ENCODE results near the gene DSCAM. TPM values are rescaled to one million over a fixed set of nuclear protein-coding genes. Genes with fewer than 3 reads are reported as not detected.

The DSCAM gene
- total RNA-seq, 2 donors from 2014 or later: 0.05 TPM; not detected in 1

DNA sequence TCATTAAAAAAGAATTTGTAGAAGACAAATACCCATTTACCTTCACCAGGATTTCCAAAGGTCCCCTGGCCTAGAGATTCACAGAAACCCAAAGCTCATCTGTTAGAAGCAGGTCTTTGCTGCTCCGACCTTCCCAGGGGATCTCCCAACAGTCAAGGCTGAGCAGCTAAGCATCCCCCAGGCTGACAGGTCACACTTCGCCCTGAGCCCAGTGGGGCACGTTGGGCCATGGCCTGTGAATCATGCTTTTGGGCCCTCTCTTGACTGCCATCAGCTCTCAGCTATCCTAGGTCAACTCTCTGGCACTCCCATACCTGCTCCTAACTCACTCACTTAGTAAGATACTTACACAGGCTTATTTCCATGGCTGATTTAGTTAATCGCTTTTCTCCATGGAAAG lies 157.7 kb downstream of the DSCAM start:
- intact Hi-C loops (cut with DNase I): no loop called here
- H3K4me3 ChIP-seq: no peak overlapping the region
- DNase-seq: no peak
- TF ChIP-seq, protein P1, sequence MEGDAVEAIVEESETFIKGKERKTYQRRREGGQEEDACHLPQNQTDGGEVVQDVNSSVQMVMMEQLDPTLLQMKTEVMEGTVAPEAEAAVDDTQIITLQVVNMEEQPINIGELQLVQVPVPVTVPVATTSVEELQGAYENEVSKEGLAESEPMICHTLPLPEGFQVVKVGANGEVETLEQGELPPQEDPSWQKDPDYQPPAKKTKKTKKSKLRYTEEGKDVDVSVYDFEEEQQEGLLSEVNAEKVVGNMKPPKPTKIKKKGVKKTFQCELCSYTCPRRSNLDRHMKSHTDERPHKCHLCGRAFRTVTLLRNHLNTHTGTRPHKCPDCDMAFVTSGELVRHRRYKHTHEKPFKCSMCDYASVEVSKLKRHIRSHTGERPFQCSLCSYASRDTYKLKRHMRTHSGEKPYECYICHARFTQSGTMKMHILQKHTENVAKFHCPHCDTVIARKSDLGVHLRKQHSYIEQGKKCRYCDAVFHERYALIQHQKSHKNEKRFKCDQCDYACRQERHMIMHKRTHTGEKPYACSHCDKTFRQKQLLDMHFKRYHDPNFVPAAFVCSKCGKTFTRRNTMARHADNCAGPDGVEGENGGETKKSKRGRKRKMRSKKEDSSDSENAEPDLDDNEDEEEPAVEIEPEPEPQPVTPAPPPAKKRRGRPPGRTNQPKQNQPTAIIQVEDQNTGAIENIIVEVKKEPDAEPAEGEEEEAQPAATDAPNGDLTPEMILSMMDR (IDR thresholded peaks at IDR 0.05): no peak
- H3K27ac ChIP-seq: no peak overlapping the region
- no peaks in the 10 kb centered on the region for H3K27me3 ChIP-seq
- no peak overlapping the region for H3K9ac ChIP-seq (ENCODE audit: low read depth in 2 of 2, low read length in 2 of 2)
- no peaks in the 10 kb centered on the region for H3K9me3 ChIP-seq
- no peaks in the 10 kb centered on the region for H3K36me3 ChIP-seq
- no peaks in the 10 kb centered on the region for H3K4me1 ChIP-seq

DNA sequence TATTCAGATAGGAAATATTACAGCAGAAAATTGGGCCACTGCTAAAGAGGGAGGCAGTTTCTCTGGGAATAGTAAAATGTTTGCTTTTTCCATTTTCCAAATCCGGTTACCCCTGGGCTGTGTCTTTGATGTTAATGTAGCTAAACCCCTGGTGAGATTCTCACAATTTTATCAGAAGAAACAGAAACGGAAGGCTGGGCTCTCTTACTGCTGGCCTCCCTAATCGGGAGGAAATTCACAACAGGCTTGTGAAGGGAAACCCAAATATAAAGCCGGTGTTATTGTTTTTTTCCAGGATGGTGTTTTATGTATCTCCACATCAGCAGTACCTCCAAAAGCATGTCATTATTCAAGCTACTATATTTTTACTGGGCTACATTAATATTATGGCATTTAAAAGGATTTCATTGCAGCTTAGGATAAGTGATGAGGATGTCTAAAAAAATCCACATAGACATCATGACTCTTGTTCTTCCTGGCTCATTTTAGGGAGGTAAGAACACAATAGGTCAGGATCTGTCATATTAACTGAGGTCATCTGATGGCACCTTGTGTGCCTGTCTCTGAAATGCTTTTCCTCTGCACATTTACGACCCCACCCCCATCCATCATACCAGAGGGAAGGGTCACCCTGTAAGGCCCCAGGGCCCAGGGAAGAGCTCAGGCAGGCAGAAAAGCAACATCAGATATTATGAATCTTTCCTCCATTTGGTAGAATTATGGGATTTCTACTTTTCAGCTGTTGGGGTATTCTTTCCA lies 158.7 kb downstream of the DSCAM start:
- Histone ChIP-seq H3K9ac (ENCODE audit: low read depth in 2 of 2, low read length in 2 of 2) (no peak overlapping the region), H3K27me3 (no peaks in the 10 kb centered on the region), H3K36me3 (no peaks in the 10 kb centered on the region), H3K4me1 (no peaks in the 10 kb centered on the region), H3K4me3 (no peak overlapping the region), H3K27ac (no peak overlapping the region), H3K9me3 (no peaks in the 10 kb centered on the region)
- TF ChIP-seq, protein P1 (IDR thresholded peaks at IDR 0.05): no peak
- intact Hi-C loops (cut with DNase I): no loop called here
- DNase-seq: no peak

DNA sequence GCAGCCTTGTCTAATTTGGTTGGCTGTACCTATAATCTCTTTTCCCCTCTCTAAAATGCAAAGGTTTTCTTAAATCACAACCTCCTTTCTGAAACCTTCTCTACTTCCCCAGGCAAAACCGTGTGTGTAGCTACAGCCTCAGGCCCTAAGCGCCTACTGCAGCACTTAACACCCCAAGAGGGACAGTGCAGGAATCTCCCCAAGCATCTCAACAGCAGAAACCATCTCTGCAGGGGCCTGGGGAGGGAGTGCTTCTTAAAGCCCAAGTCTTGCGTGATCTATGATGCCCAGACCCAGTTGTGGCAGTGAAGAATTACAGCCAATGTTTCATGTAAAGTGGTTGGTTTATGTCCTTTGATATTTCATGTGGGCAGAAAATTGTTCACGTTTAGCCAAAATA lies 159.3 kb downstream of the DSCAM start:
- Histone ChIP-seq H3K9me3 (no peaks in the 10 kb centered on the region), H3K9ac (ENCODE audit: low read depth in 2 of 2, low read length in 2 of 2) (no peak overlapping the region), H3K36me3 (no peaks in the 10 kb centered on the region), H3K4me1 (no peaks in the 10 kb centered on the region), H3K27ac (no peak overlapping the region), H3K4me3 (no peak overlapping the region), H3K27me3 (no peaks in the 10 kb centered on the region)
- intact Hi-C loops (cut with DNase I): no loop called here
- no peak for DNase-seq
- TF ChIP-seq, protein P1 (IDR thresholded peaks at IDR 0.05): no peak

DNA sequence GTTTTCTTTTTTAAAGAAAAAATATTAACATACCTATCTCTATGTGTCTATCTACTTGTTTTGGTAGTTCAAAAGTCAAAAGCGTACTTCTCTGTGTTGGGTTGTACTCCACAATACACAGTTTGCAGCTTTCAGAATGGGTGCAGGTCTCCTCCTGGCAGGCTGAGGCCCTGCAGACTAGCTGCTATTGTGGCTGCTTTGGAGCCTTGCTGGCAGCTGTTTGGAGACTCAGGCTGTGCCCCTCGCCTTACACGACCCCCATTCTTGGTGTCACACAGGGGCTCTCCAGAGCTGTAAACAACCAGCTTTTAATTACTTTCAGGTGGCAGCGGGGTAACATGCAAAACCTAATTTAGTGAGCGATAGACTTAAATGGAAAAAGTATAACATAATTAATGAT lies 160.4 kb downstream of the DSCAM start:
- H3K36me3 ChIP-seq: no peaks in the 10 kb centered on the region
- H3K27ac ChIP-seq: no peak overlapping the region
- H3K4me3 ChIP-seq: no peak overlapping the region
- no peaks in the 10 kb centered on the region for H3K9me3 ChIP-seq
- no peak for DNase-seq
- no peaks in the 10 kb centered on the region for H3K4me1 ChIP-seq
- H3K9ac ChIP-seq (ENCODE audit: low read depth in 2 of 2, low read length in 2 of 2): no peak overlapping the region
- intact Hi-C loops (cut with DNase I): no loop called here
- no peaks in the 10 kb centered on the region for H3K27me3 ChIP-seq
- TF ChIP-seq, protein P1 (IDR thresholded peaks at IDR 0.05): no peak

DNA sequence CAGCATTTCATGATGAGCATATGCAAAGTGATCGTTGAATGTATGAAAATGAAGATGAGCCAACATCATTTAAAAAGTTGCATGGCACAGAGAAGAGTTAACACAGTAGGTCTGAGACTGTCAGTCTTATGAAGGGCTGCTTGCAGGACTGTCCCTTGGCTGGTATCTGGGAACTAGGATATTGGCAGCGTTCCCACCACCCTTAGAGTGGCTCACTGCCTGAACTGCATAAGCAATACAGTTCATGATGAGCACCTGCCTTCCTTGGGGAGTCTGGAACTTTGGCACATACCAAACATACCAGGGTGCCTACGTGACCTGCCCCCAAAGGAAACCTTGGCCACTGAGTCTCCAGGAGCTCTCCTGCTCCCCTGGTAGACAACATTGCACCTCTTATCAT lies 161.8 kb downstream of the DSCAM start:
- intact Hi-C loops (cut with DNase I): no loop called here
- Histone ChIP-seq H3K27me3 (no peaks in the 10 kb centered on the region), H3K36me3 (no peaks in the 10 kb centered on the region), H3K9me3 (no peaks in the 10 kb centered on the region), H3K4me3 (no peak overlapping the region), H3K27ac (no peak overlapping the region), H3K9ac (ENCODE audit: low read depth in 2 of 2, low read length in 2 of 2) (no peak overlapping the region), H3K4me1 (no peaks in the 10 kb centered on the region)
- DNase-seq: no peak
- TF ChIP-seq, protein P1 (IDR thresholded peaks at IDR 0.05): no peak

All from colonic mucosa (tissue), 4 donors.